Measurements from ENCODE around the gene CATSPERZ.

The CATSPERZ gene

DNA sequence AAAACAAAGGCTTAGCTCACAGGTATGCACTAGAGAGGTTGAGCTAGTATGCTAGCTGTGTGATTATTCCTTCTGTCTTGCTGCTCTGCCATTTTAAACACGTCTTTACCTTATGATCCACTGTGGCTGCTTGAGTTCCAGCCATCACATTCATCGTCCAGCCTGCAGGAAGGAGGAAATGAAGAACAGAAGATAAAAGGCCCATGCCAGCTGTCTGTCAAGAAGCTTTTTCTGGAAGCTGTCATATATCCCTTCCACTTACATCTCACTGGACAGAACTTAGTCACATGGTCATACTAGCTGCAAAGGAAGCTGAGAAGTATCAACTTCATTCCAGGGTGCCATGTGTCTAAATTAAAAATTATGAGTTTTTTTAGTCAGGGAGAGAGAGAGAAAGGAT is 27.2 kb downstream of the CATSPERZ start:
- DNase-seq (ENCODE audit: low read depth): no peak
- no peak overlapping the region for H3K4me3 ChIP-seq (ENCODE audit: low read depth, low read length)
- TF ChIP-seq, protein P1, sequence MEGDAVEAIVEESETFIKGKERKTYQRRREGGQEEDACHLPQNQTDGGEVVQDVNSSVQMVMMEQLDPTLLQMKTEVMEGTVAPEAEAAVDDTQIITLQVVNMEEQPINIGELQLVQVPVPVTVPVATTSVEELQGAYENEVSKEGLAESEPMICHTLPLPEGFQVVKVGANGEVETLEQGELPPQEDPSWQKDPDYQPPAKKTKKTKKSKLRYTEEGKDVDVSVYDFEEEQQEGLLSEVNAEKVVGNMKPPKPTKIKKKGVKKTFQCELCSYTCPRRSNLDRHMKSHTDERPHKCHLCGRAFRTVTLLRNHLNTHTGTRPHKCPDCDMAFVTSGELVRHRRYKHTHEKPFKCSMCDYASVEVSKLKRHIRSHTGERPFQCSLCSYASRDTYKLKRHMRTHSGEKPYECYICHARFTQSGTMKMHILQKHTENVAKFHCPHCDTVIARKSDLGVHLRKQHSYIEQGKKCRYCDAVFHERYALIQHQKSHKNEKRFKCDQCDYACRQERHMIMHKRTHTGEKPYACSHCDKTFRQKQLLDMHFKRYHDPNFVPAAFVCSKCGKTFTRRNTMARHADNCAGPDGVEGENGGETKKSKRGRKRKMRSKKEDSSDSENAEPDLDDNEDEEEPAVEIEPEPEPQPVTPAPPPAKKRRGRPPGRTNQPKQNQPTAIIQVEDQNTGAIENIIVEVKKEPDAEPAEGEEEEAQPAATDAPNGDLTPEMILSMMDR (IDR thresholded peaks at IDR 0.05; ENCODE audit: low read depth, low read length, missing control alignments): no peak

DNA sequence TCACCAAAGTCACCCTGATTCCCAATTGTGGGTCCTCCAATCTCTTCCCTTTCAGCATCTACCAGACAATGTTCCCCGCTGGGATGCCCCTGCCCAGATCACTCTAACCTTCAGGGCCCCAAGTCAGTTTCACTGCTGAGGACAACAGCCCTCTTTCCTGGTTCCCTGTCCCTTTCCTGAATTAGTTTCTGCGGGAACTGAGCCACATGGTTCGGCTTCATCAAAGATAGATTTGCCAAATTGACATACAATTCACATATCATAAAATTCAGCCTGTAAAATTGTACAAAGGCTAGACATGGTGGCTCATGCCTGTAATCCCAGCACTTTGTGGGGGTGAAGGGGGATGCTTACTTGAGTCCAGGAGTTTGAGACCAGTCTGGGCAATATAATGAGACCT is 27.8 kb downstream of the CATSPERZ start:
- no peak for DNase-seq (ENCODE audit: low read depth)
- H3K4me3 ChIP-seq (ENCODE audit: low read depth, low read length): no peak overlapping the region
- TF ChIP-seq, protein P1 (IDR thresholded peaks at IDR 0.05; ENCODE audit: low read depth, low read length, missing control alignments): no peak

DNA sequence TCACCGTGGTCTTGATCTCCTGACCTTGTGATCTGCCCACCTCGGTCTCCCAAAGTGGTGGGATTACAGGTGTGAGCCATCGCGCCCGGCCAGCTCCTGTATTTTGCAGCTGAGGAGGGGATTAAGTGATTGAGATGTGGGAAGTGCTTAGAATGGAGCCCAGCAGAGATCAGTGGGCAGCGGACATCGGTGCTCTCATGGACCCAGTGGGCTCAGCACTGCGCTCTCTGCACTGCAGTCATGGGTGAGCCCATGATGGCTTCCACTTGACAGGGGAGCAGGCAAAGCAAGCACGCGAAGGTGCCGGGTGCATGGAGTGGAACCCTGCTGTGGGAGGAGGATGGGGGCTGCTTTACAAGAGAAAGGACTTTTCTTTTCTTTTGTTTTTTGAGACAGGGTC is 30.7 kb downstream of the CATSPERZ start:
- no peak overlapping the region for H3K4me3 ChIP-seq (ENCODE audit: low read depth, low read length)
- TF ChIP-seq, protein P1 (IDR thresholded peaks at IDR 0.05; ENCODE audit: low read depth, low read length, missing control alignments): no peak
- no peak for DNase-seq (ENCODE audit: low read depth)

DNA sequence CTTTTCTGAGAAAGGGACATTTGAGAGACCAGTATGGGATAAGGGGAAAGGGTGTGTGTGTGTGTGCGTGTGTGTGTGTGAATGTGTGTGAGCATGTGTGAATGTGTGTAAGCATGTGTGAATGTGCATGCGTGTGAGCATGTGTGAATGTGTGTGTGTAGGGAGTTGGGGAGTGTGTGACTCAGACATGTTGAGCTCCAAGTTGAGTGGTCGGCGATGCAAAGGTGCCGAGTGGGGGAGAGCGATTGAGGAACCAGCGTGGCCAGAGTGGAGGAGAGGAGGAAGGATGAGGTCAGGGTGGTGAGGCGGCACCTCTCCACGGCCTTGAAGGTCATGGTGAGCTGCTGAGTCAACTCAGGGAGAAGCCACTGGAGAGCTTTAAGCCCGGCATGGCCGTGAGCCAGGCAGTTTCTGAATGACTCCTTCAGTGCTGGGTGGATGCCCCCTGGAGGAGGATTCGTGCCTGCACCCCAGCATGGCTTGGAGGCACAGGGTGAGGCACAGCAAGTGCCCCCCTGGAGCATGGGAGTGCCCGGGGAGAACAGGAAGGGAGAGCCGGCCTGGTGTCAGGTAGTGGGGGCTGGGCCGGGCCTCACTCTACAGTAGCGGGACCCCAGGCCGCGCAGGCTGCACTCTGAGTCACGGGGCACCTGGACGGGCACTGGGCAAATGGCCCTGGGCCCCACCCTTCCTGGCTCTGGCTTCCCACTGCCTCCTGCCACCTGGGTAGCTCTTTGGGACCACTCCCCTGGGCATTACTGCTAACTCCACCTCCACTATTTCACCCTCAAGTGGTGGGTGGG is 31.6 kb downstream of the CATSPERZ start:
- H3K4me3 ChIP-seq (ENCODE audit: low read depth, low read length): no peak overlapping the region
- TF ChIP-seq, protein P1 (IDR thresholded peaks at IDR 0.05; ENCODE audit: low read depth, low read length, missing control alignments): peak; percentile 80
- DNase-seq (ENCODE audit: low read depth): peak; percentile 72

DNA sequence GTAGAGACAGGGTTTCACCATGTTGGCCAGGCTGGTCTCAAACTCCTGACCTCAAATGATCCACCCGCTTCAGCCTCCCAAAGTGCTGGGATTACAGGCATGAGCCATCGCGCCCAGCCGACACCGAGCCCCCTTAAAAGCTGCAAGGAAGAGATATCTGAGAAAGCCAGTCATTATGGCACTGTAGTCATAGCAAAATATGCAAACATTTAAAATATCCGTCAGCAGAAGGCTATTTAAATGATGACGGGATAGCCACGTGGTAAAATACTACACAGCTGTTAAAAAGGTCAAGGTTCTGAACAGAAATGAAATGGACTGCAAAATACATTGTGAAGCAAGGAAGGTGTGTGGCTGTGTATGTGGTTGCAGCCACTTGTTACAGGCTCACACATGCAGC is 33.4 kb downstream of the CATSPERZ start:
- DNase-seq (ENCODE audit: low read depth): no peak
- TF ChIP-seq, protein P1 (IDR thresholded peaks at IDR 0.05; ENCODE audit: low read depth, low read length, missing control alignments): no peak
- H3K4me3 ChIP-seq (ENCODE audit: low read depth, low read length): no peak overlapping the region

DNA sequence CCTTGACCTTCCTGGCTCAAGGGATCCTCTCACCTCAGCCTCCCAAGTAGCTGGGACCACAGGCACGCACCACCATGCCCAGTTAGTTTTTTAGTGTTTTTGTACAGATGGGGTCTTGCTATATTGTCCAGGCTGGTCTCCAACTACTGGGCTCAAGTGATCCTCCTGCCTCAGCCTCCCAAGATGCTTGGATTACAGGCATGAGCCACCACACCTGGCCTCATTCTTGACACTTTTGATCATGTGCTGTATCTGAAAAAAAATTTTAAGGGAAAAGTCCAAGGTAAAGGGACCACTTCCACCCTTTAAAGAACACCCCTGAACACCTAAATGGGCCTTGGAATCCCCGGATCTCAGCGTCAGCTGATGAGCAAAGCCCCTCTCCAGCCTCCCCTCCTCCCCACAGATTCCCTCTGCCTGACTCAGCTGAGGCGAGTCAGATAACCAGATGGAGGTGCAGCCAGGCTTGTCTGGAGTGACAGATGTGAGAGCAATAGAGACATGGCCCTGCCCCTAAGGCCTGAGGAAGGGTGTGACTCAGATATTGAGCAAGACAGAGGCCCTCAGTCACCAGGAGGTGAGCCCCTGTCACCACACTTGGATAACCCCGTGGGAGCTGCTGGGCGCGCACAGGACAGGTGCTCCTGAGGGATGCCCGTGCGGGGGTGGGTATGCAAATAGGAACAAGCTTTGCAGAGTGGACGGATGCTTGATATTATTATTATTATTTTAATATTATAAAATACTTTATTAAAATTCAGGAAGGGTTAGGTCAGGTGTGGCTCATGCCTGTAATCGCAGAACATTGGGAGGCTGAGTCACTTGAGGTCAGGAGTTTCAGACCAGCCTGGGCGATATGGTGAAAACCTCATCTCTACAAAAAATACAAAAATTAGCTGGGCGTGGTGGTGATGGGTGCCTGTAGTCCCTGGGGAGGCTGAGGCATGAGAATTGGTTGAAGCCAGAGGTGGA is 34.9 kb downstream of the CATSPERZ start:
- H3K4me3 ChIP-seq (ENCODE audit: low read depth, low read length): no peak overlapping the region
- TF ChIP-seq, protein P1 (IDR thresholded peaks at IDR 0.05; ENCODE audit: low read depth, low read length, missing control alignments): no peak
- peak; percentile 80 for DNase-seq (ENCODE audit: low read depth)

Data from GM12864 (cell line).